ENCODE results near the gene NFE2L1. TPM values are rescaled to one million over a fixed set of nuclear protein-coding genes. Genes with fewer than 3 reads are reported as not detected.

NFE2L1 gene
- total RNA-seq, 1 donor from 2014 or later, result 127 TPM

GRCh38 chr17:48022901-48023300, 25.3 kb upstream of the NFE2L1 start:
- no peak for TF ChIP-seq CTCF (IDR thresholded peaks at IDR 0.05)
- Mint-ChIP-seq H3K4me1 (peaks cover 39% of the 10 kb centered on the region), H3K27ac (no peak overlapping the region), H3K9me3 (no peaks in the 10 kb centered on the region), H3K36me3 (ENCODE audit: low read depth) (peaks cover 2% of the 10 kb centered on the region), H3K4me3 (peak overlapping the region; percentile 82), H3K27me3 (peaks cover 10% of the 10 kb centered on the region)
- ATAC-seq (ENCODE audit: low read depth), result no peak
- DNase-seq, result no peak
- ChIA-PET POLR2A (interaction anchor here (0.6 kb wide), 1 partner anchor 15 kb away, joined by 3 read pairs; no protein-coding TSS in a partner anchor), CTCF (interaction anchor here (1.1 kb wide), 1 partner anchor 11 kb away, joined by 3 read pairs; no protein-coding TSS in a partner anchor)
- intact Hi-C loops (cut with micrococcal nuclease), result loop anchor here (1.0 to 10.0 kb wide), 2 partner anchors 11 to 432 kb away; no protein-coding TSS in a partner anchor

GRCh38 chr17:48023400-48024148, 24.6 kb upstream of the NFE2L1 start:
- H3K4me3 Mint-ChIP-seq, result peak overlapping the region; percentile 82
- intact Hi-C loops (cut with micrococcal nuclease), result loop anchor here (1.0 to 10.0 kb wide), 8 partner anchors 11 to 855 kb away; partner anchors contain the start of genes CDK5RAP3 and SCRN2
- ATAC-seq (ENCODE audit: low read depth) (peak; percentile 6), DNase-seq (peak; percentile 54)
- H3K4me1 Mint-ChIP-seq, result peaks cover 35% of the 10 kb centered on the region
- no peak for TF ChIP-seq CTCF (IDR thresholded peaks at IDR 0.05)
- H3K27me3 Mint-ChIP-seq, result peaks cover 10% of the 10 kb centered on the region
- CTCF ChIA-PET, result interaction anchor here (0.6 to 0.9 kb wide), 3 partner anchors 45 to 107 kb away, joined by 3 read pairs; no protein-coding TSS in a partner anchor
- peak overlapping the region; percentile 53 for H3K27ac Mint-ChIP-seq
- H3K36me3 Mint-ChIP-seq (ENCODE audit: low read depth), result peaks cover 2% of the 10 kb centered on the region
- POLR2A ChIA-PET, result interaction anchor here (1.0 kb wide), 1 partner anchor 23 kb away, joined by 4 read pairs; no protein-coding TSS in a partner anchor
- H3K9me3 Mint-ChIP-seq, result no peaks in the 10 kb centered on the region

GRCh38 chr17:48024149-48025039, 23.8 kb upstream of the NFE2L1 start:
- DNase-seq (peak; percentile 46), ATAC-seq (ENCODE audit: low read depth) (peak; percentile 10)
- Mint-ChIP-seq H3K27ac (peak overlapping the region; percentile 91), H3K4me1 (peaks cover 35% of the 10 kb centered on the region), H3K9me3 (no peaks in the 10 kb centered on the region), H3K4me3 (peak overlapping the region; percentile 89), H3K36me3 (ENCODE audit: low read depth) (peaks cover 2% of the 10 kb centered on the region), H3K27me3 (peaks cover 13% of the 10 kb centered on the region)
- ChIA-PET CTCF (interaction anchor here (0.6 to 3.5 kb wide), 21 partner anchors 13 to 594 kb away, joined by 3 to 148 read pairs (median 4); partner anchors contain the start of genes CDK5RAP3, NFE2L1 and SNX11), POLR2A (interaction anchor here (0.6 to 3.4 kb wide), 7 partner anchors 14 to 1905 kb away, joined by 3 to 37 read pairs (median 4); partner anchors contain the start of gene NFE2L1)
- TF ChIP-seq CTCF (IDR thresholded peaks at IDR 0.05), result no peak
- intact Hi-C loops (cut with micrococcal nuclease), result loop anchor here (1.0 to 10.0 kb wide), 18 partner anchors 24 to 854 kb away; partner anchors contain the start of genes CDK5RAP3, NFE2L1 and SCRN2

- ChIA-PET CTCF (interaction anchor here (0.6 to 3.5 kb wide), 22 partner anchors 11 to 593 kb away, joined by 3 to 148 read pairs (median 4); partner anchors contain the start of genes CDK5RAP3, NFE2L1 and SNX11), POLR2A (interaction anchor here (0.6 to 3.4 kb wide), 12 partner anchors 9 to 1905 kb away, joined by 3 to 37 read pairs (median 4); partner anchors contain the start of genes CDK5RAP3 and NFE2L1)
- peak overlapping the region; percentile 89 for H3K4me3 Mint-ChIP-seq
- H3K4me1 Mint-ChIP-seq, result peaks cover 35% of the 10 kb centered on the region
- TF ChIP-seq CTCF (IDR thresholded peaks at IDR 0.05), result no peak
- H3K9me3 Mint-ChIP-seq, result no peaks in the 10 kb centered on the region
- intact Hi-C loops (cut with micrococcal nuclease), result loop anchor here (1.0 to 10.0 kb wide), 15 partner anchors 23 to 854 kb away; partner anchors contain the start of genes CDK5RAP3 and NFE2L1
- peaks cover 2% of the 10 kb centered on the region for H3K36me3 Mint-ChIP-seq (ENCODE audit: low read depth)
- peak overlapping the region; percentile 91 for H3K27ac Mint-ChIP-seq
- DNase-seq (peak; percentile 91), ATAC-seq (ENCODE audit: low read depth) (peak; percentile 89)
- peaks cover 9% of the 10 kb centered on the region for H3K27me3 Mint-ChIP-seq
Measured at GRCh38 chr17:48025040-48025903, 22.9 kb upstream of the NFE2L1 start.

Data from activated B cell treated with CpG ODN at 0.5 μM for 24 hours (primary cell).